ENCODE measurements around the gene MFSD8. TPM values are rescaled to one million over a fixed set of nuclear protein-coding genes. Genes with fewer than 3 reads are reported as not detected.
"Not testable (repeated sequence)": the region's sequence is repeated elsewhere in the genome, so short reads cannot be mapped to it uniquely, and the experiment has no call there.

Gene MFSD8
- total RNA-seq, 4 donors from 2014 or later = 11.5 to 32.5 (median 18.3) TPM

GRCh38 chr4:127930175-127930574 is 34.8 kb downstream of the MFSD8 start:
- no peak for DNase-seq (ENCODE audit: low spot score)
- ATAC-seq (ENCODE audit: low FRiP score) = no peak
- no peak for TF ChIP-seq CTCF (IDR thresholded peaks at IDR 0.05)

- ATAC-seq (ENCODE audit: low FRiP score); DNase-seq (ENCODE audit: low spot score): not testable (repeated sequence)
These were observed 39.3 kb downstream of the MFSD8 start for GRCh38 chr4:127925720-127926119.

- DNase-seq (ENCODE audit: low spot score) (no peak), ATAC-seq (ENCODE audit: low FRiP score) (no peak)
- TF ChIP-seq CTCF (IDR thresholded peaks at IDR 0.05) = no peak
These were observed 42.7 kb downstream of the MFSD8 start for GRCh38 chr4:127922226-127922625.

- no peak for ATAC-seq (ENCODE audit: low FRiP score)
- DNase-seq (ENCODE audit: low spot score) = no peak
- TF ChIP-seq CTCF (IDR thresholded peaks at IDR 0.05) = no peak
These were observed 44.5 kb downstream of the MFSD8 start for GRCh38 chr4:127920521-127920920.

GRCh38 chr4:127917151-127917550 is 47.8 kb downstream of the MFSD8 start:
- no peak for ATAC-seq (ENCODE audit: low FRiP score)
- no peak for DNase-seq (ENCODE audit: low spot score)
- TF ChIP-seq CTCF (IDR thresholded peaks at IDR 0.05) = no peak

GRCh38 chr4:127916512-127916911 is 48.5 kb downstream of the MFSD8 start:
- TF ChIP-seq CTCF (IDR thresholded peaks at IDR 0.05) = no peak
- no peak for ATAC-seq (ENCODE audit: low FRiP score)

GRCh38 chr4:127905029-127905428 is 59.9 kb downstream of the MFSD8 start:
- DNase-seq (ENCODE audit: low spot score) (no peak), ATAC-seq (ENCODE audit: low FRiP score) (no peak)
- no peak for TF ChIP-seq CTCF (IDR thresholded peaks at IDR 0.05)

More at GRCh38 chr4:127916512-127916911, 48.5 kb downstream of the MFSD8 start:
- DNase-seq (ENCODE audit: low spot score) = no peak

- not testable (repeated sequence) for DNase-seq (ENCODE audit: low spot score); ATAC-seq (ENCODE audit: low FRiP score)
These were observed 65.3 kb downstream of the MFSD8 start for GRCh38 chr4:127899682-127900081.
